SIG-M5 treated with dmso at 0.1 percent for 504 hours (cell line): ENCODE data around the gene TIGD3.
A peak's percentile ranks its signal among the peaks of the same experiment; 100 is the strongest.

Experiments used
- DNase-seq: peaks from one replicate; lab custom pipeline; 2025; ENCODE audit not compliant: unreplicated experiment; lab: John Stamatoyannopoulos, UW

TIGD3 gene, protein sequence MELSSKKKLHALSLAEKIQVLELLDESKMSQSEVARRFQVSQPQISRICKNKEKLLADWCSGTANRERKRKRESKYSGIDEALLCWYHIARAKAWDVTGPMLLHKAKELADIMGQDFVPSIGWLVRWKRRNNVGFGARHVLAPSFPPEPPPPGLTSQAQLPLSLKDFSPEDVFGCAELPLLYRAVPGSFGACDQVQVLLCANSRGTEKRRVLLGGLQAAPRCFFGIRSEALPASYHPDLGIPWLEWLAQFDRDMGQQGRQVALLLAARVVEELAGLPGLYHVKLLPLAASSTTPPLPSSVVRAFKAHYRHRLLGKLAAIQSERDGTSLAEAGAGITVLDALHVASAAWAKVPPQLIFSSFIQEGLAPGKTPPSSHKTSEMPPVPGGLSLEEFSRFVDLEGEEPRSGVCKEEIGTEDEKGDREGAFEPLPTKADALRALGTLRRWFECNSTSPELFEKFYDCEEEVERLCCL

DNA sequence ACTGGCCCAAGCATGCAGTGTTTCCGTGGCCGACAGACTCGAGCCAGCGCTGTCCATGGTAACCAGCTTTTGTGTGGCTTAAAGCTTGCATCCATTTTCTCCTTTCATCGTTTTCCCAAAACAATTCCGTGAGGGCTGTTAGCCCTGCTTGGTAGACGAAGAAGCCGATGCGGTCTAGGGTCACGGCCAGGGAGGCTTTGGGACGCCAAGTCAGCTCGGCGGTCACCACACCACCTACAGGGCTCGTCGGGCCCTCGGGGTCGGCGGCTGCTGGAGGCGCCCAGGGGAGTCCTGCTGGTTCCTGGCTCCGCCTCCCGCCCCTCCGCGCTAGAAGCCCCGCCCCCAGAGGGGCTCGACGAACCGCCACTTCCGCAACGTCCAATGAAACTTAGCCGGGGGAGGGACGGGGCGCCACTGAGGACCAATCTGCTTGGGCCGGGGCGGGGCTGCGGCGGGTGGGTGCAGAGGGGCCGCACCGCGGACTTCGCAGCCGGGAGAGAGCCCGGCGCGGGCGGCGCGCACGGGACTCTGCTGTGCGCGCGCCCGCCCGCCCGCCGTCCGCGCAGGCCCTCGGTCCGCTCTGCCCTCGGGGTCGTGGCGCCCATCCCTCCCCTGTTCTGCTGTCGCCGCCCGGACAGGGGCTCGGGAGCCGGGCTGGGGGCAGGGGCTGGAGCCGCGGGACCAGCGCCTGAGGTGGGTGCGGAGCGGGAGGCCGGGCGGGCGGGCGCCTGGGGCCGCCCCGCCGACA, at the start of gene TIGD3:
TSS of gene TIGD3 (plus strand) at position 487 of the 748 bp plus-strand sequence. CDS start 1,058 bp downstream, outside the sequence.
- peak; percentile 95 for DNase-seq

DNA sequence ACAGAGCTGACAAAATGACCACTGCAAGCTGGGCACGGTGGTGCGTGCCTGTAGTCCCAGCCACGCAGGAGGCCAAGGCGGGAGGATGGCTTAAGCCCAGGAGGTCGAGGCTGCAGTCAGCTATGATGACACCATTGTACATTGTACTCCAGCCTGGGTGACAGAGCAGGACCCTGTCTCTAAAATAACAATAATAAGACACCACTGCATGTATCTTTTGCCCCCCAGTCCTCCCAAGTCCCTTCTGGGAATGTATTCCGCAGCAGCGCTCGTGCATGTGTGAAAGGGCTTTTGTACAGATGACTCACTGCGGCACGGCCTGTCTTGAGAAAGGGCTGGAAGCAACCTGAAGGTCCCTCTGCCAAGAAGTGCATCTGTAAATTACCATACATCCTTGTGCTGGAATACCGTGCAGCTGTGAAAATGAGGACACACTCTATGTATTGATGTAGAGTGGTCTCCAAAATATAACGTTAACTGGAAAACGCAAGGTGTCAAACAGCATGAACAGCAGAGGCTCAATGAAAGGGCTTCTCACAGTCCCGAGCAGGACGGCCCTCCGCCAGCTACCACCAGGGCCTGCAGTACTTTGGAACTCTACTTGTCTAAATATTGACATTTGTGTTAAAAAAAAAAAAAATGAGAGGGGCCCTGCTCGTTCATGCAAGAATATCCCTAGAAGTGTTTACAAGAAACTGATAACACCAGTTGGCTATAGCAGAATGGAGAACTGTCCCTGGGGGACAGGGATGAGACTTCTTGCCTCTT, 48.9 kb upstream of the TIGD3 start:
- no peak for DNase-seq

GRCh38 chr11:65307298-65308229, 47.0 kb upstream of the TIGD3 start:
- no peak for DNase-seq

GRCh38 chr11:65308281-65308891, 46.2 kb upstream of the TIGD3 start:
- DNase-seq = no peak

DNA sequence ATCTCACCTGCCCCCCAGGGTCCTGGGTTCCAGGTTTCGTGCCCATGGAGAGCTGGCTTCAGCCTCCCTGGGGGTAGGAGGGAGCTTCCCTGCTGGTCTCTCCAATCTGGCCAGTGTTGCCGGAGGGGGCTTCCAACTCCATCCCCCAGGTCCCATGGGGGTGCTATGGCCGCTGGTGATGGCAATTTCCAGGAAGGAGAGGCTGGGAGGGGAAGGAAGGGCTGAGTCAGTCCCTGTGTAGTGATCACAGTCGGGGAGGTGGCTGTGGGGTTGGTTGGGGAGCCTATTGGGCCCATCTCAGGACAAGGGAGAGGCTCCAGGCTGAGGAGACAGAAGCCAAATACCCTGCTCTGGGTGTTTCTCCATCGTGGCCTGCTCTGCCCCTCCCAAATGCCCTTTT, 45.5 kb upstream of the TIGD3 start:
- no peak for DNase-seq

- no peak for DNase-seq
Observed at GRCh38 chr11:65310215-65310614, 44.3 kb upstream of the TIGD3 start.

DNA sequence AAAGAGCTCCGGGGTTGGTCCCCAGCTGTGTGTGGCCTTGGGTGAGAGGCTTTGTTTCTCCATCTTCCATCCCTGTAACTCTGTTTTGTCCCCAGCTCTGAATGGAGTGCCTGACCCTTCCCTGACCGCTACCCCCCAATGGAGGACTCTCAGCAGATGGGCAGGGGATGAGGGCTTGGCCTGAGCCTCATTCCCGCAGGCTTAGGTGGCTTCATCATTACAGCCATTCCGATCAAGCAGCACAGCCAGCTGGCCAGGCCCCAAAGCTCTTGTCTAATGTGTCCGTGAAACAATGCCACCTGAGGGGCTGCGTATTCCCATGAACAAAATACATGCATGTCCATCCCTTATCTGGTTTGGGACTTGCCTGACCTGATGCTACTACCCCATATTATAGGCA, 43.8 kb upstream of the TIGD3 start:
- no peak for DNase-seq

- DNase-seq = no peak
Observed at GRCh38 chr11:65311170-65311678, 43.3 kb upstream of the TIGD3 start.

DNA sequence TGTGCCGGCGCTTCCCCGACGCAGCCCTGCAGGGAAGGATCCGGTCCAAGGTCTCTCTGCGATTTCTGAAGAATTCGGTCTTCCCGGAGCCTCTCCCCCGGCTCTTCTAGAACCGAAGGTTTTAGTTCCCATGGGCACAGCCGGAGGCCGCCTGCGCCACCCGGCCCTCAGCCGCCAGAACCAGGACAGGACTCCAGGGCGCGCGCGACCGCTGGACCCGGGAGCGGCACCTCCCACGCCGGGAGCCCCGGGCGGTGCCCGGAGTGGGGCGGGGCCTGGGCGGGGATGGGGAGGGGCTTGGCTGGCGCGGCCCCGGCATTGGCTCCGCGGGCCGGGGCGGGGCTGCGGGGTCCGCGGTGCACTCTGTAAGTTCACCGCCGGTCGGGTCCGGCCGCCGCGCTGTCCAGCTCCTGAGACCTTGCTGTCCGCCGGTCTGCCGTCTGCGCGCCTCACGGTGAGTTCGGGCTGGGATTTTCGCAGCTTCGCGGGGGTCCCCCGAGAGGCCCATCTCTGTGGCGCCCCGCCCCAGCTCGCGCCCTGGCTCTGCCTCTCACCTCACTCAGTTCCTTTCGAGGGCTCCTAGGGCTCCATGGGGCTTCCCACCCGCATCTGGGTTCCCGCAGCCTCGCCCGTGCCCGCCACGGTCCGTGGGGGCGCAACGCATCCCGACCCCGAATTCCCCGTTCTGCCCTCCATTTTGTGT, 39.9 kb upstream of the TIGD3 start, which contains the start of gene CDC42EP2:
TSS of gene CDC42EP2 (plus strand) at position 366 of the 703 bp plus-strand sequence. CDS start 6,033 bp downstream, outside the sequence.
- peak; percentile 57 for DNase-seq

DNA sequence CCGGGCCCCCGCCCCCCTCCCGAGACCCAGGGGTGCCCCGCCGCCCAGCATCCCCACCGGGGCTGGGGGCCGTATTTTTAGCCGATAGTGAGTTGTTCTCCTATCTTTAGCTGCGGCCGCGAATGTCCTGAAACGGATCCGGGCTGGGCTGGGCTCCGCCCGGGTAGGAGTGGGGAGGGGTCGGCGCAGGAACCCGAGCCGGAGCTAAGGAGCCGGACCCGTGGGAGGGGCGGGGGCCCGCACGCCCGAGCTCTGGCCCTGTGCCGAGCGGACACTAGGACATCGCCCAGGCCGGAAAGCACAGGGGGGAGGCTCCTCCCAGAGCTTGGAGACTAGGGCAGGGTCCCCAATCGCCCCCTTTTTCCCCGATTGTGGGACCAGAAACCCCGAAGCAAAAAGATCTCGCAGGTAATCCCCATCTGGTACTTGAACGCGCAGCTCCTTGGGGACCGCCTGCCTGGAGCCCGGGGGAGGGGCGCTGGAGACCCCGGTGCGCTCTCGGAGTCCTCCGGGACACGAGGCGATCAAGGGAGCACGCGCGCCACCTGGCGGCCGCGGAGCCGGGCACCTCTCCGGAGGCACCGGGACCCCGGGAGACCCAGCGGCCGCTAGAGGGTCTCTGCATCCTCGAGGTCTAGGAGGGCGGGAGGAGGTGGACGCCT, 39.2 kb upstream of the TIGD3 start:
- peak; percentile 45 for DNase-seq

GRCh38 chr11:65315866-65316226, 38.7 kb upstream of the TIGD3 start:
- no peak for DNase-seq

GRCh38 chr11:65316227-65317024, 38.1 kb upstream of the TIGD3 start:
- DNase-seq = peak; percentile 65

DNA sequence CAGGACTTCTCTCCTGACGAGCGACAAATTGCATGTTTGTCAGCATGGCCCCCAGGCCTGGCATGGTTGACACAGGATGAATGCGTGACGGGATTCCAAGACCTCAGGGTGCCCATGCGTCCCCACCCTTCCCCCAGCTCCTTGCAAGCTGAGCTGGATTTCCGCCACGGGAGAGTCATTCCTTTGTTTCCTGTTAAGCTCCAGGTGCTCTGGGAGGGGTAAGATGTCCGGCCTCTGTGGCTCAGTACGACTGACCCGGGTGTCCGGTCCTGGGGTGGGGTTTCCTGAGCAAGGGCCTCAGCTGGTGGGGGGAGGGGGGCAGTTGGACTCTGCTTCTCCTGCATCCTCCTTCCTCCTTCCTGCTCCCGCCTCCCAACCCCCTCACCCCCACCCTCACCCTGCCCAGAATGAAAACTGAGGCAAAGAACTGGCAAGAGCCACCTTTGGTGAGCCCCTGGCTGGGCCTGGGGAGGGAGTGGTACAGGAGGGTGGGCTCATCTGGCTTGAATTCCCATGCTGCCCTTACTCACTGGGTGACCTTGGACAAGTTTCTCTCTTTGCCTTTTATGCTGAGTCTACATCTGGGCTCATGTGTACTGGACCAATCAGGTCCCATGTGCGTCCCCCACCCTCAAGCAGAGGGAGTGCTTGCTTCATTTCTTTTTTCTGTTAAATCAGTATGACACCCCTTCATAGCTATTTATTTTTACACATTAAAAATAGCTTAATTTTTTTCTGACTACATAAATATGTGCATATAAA, 37.3 kb upstream of the TIGD3 start:
- no peak for DNase-seq

- DNase-seq = no peak
Observed at GRCh38 chr11:65320386-65321075, 34.0 kb upstream of the TIGD3 start.

- DNase-seq = no peak
Observed at GRCh38 chr11:65321076-65321475, 33.5 kb upstream of the TIGD3 start.

- no peak for DNase-seq
Observed at GRCh38 chr11:65321828-65322485, 32.6 kb upstream of the TIGD3 start.
